Measurements from ENCODE around the gene STK4.

The STK4 gene

GRCh38 chr20:45082468-45082867 lies 116.2 kb downstream of the STK4 start:
- H3K36me3 ChIP-seq = peaks cover 99% of the 10 kb centered on the region
- H3K4me3 ChIP-seq (ENCODE audit: low read depth in 1 of 2, low read length in 1 of 2) = no peak overlapping the region
- H3K4me1 ChIP-seq (ENCODE audit: control insufficient read depth in 1 of 2, insufficient read depth in 1 of 2, low read depth in 1 of 2, low read length in 1 of 2) = no peaks in the 10 kb centered on the region
- no peak for TF ChIP-seq CTCF (IDR thresholded peaks at IDR 0.05)
- H3K9me3 ChIP-seq = no peaks in the 10 kb centered on the region
- no peaks in the 10 kb centered on the region for H3K27me3 ChIP-seq
- no peak overlapping the region for H3K27ac ChIP-seq

GRCh38 chr20:45083127-45083526 lies 116.8 kb downstream of the STK4 start:
- H3K27me3 ChIP-seq = no peaks in the 10 kb centered on the region
- no peak for TF ChIP-seq CTCF (IDR thresholded peaks at IDR 0.05)
- H3K36me3 ChIP-seq = peaks cover 99% of the 10 kb centered on the region
- no peaks in the 10 kb centered on the region for H3K4me1 ChIP-seq (ENCODE audit: control insufficient read depth in 1 of 2, insufficient read depth in 1 of 2, low read depth in 1 of 2, low read length in 1 of 2)
- H3K9me3 ChIP-seq = no peaks in the 10 kb centered on the region
- H3K27ac ChIP-seq = no peak overlapping the region
- no peak overlapping the region for H3K4me3 ChIP-seq (ENCODE audit: low read depth in 1 of 2, low read length in 1 of 2)

- Histone ChIP-seq H3K27ac (no peak overlapping the region), H3K9me3 (no peaks in the 10 kb centered on the region), H3K4me3 (ENCODE audit: low read depth in 1 of 2, low read length in 1 of 2) (no peak overlapping the region), H3K36me3 (peaks cover 97% of the 10 kb centered on the region), H3K27me3 (no peaks in the 10 kb centered on the region), H3K4me1 (ENCODE audit: control insufficient read depth in 1 of 2, insufficient read depth in 1 of 2, low read depth in 1 of 2, low read length in 1 of 2) (no peaks in the 10 kb centered on the region)
- TF ChIP-seq CTCF (IDR thresholded peaks at IDR 0.05) = no peak
These were observed 119.0 kb downstream of the STK4 start for GRCh38 chr20:45085289-45085688.

GRCh38 chr20:45085867-45086266 lies 119.6 kb downstream of the STK4 start:
- Histone ChIP-seq H3K4me1 (ENCODE audit: control insufficient read depth in 1 of 2, insufficient read depth in 1 of 2, low read depth in 1 of 2, low read length in 1 of 2) (no peaks in the 10 kb centered on the region), H3K9me3 (no peaks in the 10 kb centered on the region), H3K27ac (no peak overlapping the region), H3K27me3 (no peaks in the 10 kb centered on the region), H3K36me3 (peaks cover 97% of the 10 kb centered on the region), H3K4me3 (ENCODE audit: low read depth in 1 of 2, low read length in 1 of 2) (no peak overlapping the region)
- no peak for TF ChIP-seq CTCF (IDR thresholded peaks at IDR 0.05)

GRCh38 chr20:45087097-45087790 lies 120.9 kb downstream of the STK4 start:
- no peaks in the 10 kb centered on the region for H3K4me1 ChIP-seq (ENCODE audit: control insufficient read depth in 1 of 2, insufficient read depth in 1 of 2, low read depth in 1 of 2, low read length in 1 of 2)
- no peak for TF ChIP-seq CTCF (IDR thresholded peaks at IDR 0.05)
- H3K27me3 ChIP-seq = no peaks in the 10 kb centered on the region
- H3K36me3 ChIP-seq = peaks cover 95% of the 10 kb centered on the region
- H3K4me3 ChIP-seq (ENCODE audit: low read depth in 1 of 2, low read length in 1 of 2) = no peak overlapping the region
- H3K27ac ChIP-seq = no peak overlapping the region
- no peaks in the 10 kb centered on the region for H3K9me3 ChIP-seq

Data from neutrophil (primary cell).